Fibroblast of skin of right quadriceps (primary cell): Measurements from ENCODE around the gene SYNE1.

Experiments used
- DNase-seq: peaks from one replicate; pipeline ENCODE4 v3.0.0-alpha.2; 2013

The SYNE1 gene

GRCh38 chr6:152123076-152123475, 514.1 kb downstream of the SYNE1 start:
- no peak for DNase-seq

GRCh38 chr6:152122434-152122833, 514.7 kb downstream of the SYNE1 start:
- no peak for DNase-seq

GRCh38 chr6:152121910-152122309, 515.3 kb downstream of the SYNE1 start:
- DNase-seq = no peak

- DNase-seq = peak; percentile 25
Observed at GRCh38 chr6:152119831-152120230, 517.3 kb downstream of the SYNE1 start.

- DNase-seq = no peak
Observed at GRCh38 chr6:152118678-152119077, 518.5 kb downstream of the SYNE1 start.

- no peak for DNase-seq
Observed at GRCh38 chr6:152118224-152118623, 518.9 kb downstream of the SYNE1 start.

- DNase-seq = no peak
Observed at GRCh38 chr6:152117156-152118133, 519.7 kb downstream of the SYNE1 start.

GRCh38 chr6:152112491-152113261, 524.5 kb downstream of the SYNE1 start:
- DNase-seq = no peak

GRCh38 chr6:152110886-152111820, 526.0 kb downstream of the SYNE1 start:
- DNase-seq = peak; percentile 28

GRCh38 chr6:152107973-152108372, 529.2 kb downstream of the SYNE1 start:
- DNase-seq = no peak

GRCh38 chr6:152100183-152100618, 537.0 kb downstream of the SYNE1 start:
- DNase-seq = no peak

GRCh38 chr6:152099446-152100182, 537.5 kb downstream of the SYNE1 start:
- DNase-seq = no peak

GRCh38 chr6:152098683-152099082, 538.5 kb downstream of the SYNE1 start:
- DNase-seq = no peak

- DNase-seq = peak; percentile 93
Observed at GRCh38 chr6:152096863-152097496, 540.2 kb downstream of the SYNE1 start.

GRCh38 chr6:152094992-152095592, 542.1 kb downstream of the SYNE1 start:
- DNase-seq = peak; percentile 99

- no peak for DNase-seq
Observed at GRCh38 chr6:152094276-152094675, 542.9 kb downstream of the SYNE1 start.

- DNase-seq = peak; percentile 36
Observed at GRCh38 chr6:152093711-152094110, 543.5 kb downstream of the SYNE1 start.

- DNase-seq = peak; percentile 40
Observed at GRCh38 chr6:152091851-152092341, 545.3 kb downstream of the SYNE1 start.

- DNase-seq = no peak
Observed at GRCh38 chr6:152091201-152091600, 546.0 kb downstream of the SYNE1 start.

- peak; percentile 61 for DNase-seq
Observed at GRCh38 chr6:152089992-152090391, 547.2 kb downstream of the SYNE1 start.

- no peak for DNase-seq
Observed at GRCh38 chr6:152087701-152088100, 549.5 kb downstream of the SYNE1 start.
